Brain microvascular endothelial cell (primary cell): ENCODE measurements around the gene GLG1.

Experiments
- DNase-seq: peaks from one replicate; pipeline ENCODE4 v3.0.0-alpha.2; 2020
- H3K27ac ChIP-seq: fragments of 250-450 bp; sonication (Bioruptor Pico); 2 replicates; pipeline ENCODE4 v1.5.1; 2020; ENCODE audit warnings: mild to moderate bottlenecking, moderate library complexity
- H3K27me3 ChIP-seq: fragments of 250-450 bp; sonication (Bioruptor Pico); replicated peaks from 2 replicates; pipeline ENCODE4 v1.5.1; 2020; ENCODE audit warnings: mild to moderate bottlenecking
- H3K36me3 ChIP-seq: fragments of 250-450 bp; sonication (Bioruptor Pico); replicated peaks from 2 replicates; pipeline ENCODE4 v1.5.1; 2020; ENCODE audit warnings: mild to moderate bottlenecking
- H3K4me3 ChIP-seq: 2 replicates; pipeline ENCODE4 v1.5.1; 2011; ENCODE audit warnings: low read depth, mild to moderate bottlenecking, control low read depth, low read length, moderate library complexity
- in situ Hi-C: cut with HindIII; loops from 2 replicates; pipeline ENCODE4 v1.10.0; 2017; ENCODE audit warnings: low sequenced_read_pairs, low pct_ligation_motif_present
- TF ChIP-seq, protein P1 (sequence below): IDR thresholded peaks from 2 replicates; pipeline ENCODE4 v1.5.1; 2011; ENCODE audit warnings: low read depth, mild to moderate bottlenecking, moderate library complexity, low read length, control low read depth, inconsistent platforms; ENCODE audit errors: missing control alignments

GLG1 gene

GRCh38 chr16:74500907-74501306, 106.0 kb downstream of the GLG1 start:
- in situ Hi-C loops = no loop called here
- Histone ChIP-seq H3K27me3 (no peaks in the 10 kb centered on the region), H3K4me3 (no peak overlapping the region), H3K36me3 (peaks cover 11% of the 10 kb centered on the region), H3K27ac (no peak overlapping the region)
- TF ChIP-seq, protein P1, sequence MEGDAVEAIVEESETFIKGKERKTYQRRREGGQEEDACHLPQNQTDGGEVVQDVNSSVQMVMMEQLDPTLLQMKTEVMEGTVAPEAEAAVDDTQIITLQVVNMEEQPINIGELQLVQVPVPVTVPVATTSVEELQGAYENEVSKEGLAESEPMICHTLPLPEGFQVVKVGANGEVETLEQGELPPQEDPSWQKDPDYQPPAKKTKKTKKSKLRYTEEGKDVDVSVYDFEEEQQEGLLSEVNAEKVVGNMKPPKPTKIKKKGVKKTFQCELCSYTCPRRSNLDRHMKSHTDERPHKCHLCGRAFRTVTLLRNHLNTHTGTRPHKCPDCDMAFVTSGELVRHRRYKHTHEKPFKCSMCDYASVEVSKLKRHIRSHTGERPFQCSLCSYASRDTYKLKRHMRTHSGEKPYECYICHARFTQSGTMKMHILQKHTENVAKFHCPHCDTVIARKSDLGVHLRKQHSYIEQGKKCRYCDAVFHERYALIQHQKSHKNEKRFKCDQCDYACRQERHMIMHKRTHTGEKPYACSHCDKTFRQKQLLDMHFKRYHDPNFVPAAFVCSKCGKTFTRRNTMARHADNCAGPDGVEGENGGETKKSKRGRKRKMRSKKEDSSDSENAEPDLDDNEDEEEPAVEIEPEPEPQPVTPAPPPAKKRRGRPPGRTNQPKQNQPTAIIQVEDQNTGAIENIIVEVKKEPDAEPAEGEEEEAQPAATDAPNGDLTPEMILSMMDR = no peak
- no peak for DNase-seq

DNA sequence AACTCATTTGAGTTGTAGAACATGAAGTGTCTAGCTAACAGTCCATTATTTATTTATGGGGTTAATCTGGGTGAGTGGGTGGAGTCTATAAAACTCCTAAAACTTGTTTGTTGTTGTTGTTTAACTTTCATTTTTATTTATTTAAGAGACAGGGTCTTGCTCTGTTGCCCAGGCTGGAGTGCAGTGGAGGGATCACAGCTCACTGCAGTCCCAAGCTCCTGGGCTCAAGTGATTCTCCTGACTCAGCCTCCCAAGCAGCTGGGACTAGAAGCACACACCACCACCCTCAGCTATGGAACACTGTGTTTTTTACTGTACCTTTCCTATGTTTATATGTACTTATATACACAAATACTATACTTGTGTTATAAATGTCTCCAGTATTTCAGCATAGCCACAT, 107.8 kb downstream of the GLG1 start:
- Histone ChIP-seq H3K27ac (no peak overlapping the region), H3K4me3 (no peak overlapping the region), H3K36me3 (peaks cover 20% of the 10 kb centered on the region), H3K27me3 (no peaks in the 10 kb centered on the region)
- no peak for DNase-seq
- in situ Hi-C loops = no loop called here
- TF ChIP-seq, protein P1 = no peak

DNA sequence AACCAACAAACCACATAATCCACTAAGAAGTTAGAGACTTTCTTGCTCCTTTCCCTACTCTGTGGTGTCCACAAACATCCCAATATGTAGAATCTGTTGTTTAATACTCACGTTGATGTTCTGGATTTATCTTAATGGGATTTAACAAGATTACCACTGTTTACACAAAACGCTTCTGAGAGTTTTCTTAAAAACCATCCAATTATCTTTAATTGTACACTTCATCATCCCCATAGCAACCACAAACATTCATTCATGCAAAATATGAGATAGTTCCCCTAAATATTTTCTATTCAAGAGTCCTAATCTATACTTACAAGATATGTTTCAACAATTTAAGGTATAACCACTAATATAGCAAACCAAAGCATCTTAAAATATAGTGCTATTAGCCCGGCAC, 109.2 kb downstream of the GLG1 start:
- H3K27ac ChIP-seq = no peak overlapping the region
- in situ Hi-C loops = no loop called here
- TF ChIP-seq, protein P1 = no peak
- H3K36me3 ChIP-seq = peaks cover 19% of the 10 kb centered on the region
- no peak overlapping the region for H3K4me3 ChIP-seq
- DNase-seq = no peak
- no peaks in the 10 kb centered on the region for H3K27me3 ChIP-seq

DNA sequence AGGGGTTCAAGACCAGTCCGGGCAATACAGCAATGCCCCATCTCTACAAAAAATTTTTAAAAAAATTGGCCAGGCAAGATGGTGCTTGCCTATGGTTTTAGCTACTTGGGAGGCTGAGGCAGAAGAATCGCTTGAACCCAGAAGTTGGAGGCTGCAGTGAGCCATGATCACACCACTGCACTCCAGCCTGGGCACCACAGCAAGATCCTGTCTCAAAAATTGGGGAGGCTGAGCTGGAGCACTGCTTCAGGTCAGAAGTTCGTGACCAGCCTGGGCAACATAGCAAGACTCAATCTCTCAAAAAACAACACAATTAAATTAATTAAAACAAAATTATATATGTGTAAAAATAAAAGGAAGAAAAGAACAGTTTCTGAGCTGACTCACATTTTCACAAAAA, 110.9 kb downstream of the GLG1 start:
- in situ Hi-C loops = no loop called here
- Histone ChIP-seq H3K4me3 (no peak overlapping the region), H3K27ac (no peak overlapping the region), H3K36me3 (peaks cover 23% of the 10 kb centered on the region), H3K27me3 (no peaks in the 10 kb centered on the region)
- TF ChIP-seq, protein P1 = no peak
- no peak for DNase-seq

GRCh38 chr16:74492976-74493375, 113.9 kb downstream of the GLG1 start:
- H3K4me3 ChIP-seq = no peak overlapping the region
- H3K36me3 ChIP-seq = peaks cover 28% of the 10 kb centered on the region
- H3K27ac ChIP-seq = no peak overlapping the region
- no peak for DNase-seq
- TF ChIP-seq, protein P1 = no peak
- no peaks in the 10 kb centered on the region for H3K27me3 ChIP-seq
- in situ Hi-C loops = no loop called here
